Left forelimb (tissue), 1 donor: ENCODE measurements around the gene RBM45.

Source experiments
- DNase-seq: peaks from one replicate; pipeline ENCODE4 v3.0.0-alpha.2; 2018; ENCODE audit warnings: low spot score

RBM45 gene

GRCh38 chr2:178159966-178160365 lies 47.7 kb downstream of the RBM45 start:
- DNase-seq: no peak

- no peak for DNase-seq
These were observed 48.4 kb downstream of the RBM45 start for GRCh38 chr2:178160601-178161000.

- DNase-seq: no peak
These were observed 51.2 kb downstream of the RBM45 start for GRCh38 chr2:178163395-178163794.

DNA sequence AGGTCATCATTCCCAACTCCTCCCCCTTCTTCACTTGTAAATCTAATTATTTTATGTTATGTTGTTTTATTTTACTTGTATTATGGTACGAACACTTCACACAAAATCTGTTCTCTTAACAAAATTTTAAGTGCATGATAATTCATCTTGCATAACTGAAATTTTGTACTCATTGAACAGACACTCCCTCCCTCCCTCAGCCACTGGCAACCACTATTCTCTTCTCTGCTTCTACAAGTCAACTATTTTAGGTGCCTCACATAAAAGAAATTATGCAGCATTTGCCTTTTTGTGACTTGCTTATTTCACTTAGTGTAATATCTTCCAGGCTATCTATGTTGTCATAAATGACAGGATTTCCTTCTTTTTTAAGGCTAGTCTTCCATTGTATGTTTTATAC lies 51.7 kb downstream of the RBM45 start:
- DNase-seq: no peak

GRCh38 chr2:178173657-178174056 lies 61.4 kb downstream of the RBM45 start:
- DNase-seq: no peak

GRCh38 chr2:178177066-178177679 lies 64.9 kb downstream of the RBM45 start:
- no peak for DNase-seq
